ENCODE data around the gene PPP2CA.

The PPP2CA gene

DNA sequence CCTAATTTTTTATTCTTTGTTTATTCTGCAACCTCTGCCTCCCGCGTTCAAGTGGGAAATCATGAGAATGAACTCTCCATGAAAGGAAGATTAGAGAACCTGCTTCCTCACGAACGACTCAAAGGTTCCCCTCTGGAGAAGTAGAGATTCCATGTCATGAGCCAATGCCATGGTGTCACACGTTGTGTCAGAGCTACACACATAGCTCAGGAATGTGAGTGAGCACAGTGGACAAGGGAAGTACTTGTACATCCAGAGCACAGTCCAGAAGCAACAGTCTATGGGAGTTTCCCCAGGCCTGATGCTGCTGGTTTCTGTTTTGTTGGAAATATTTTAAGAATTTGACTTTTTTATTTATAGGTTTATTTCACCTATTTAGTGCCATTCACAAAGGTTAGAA is 26.8 kb upstream of the PPP2CA start:
- H3K4me3 ChIP-seq (ENCODE audit: low read depth, low read length) = no peak overlapping the region
- no peak for TF ChIP-seq MYC (IDR thresholded peaks at IDR 0.05; ENCODE audit: low read depth, low read length)
- no peak for TF ChIP-seq POLR2A (IDR thresholded peaks at IDR 0.05; ENCODE audit: extremely low read depth, insufficient read length)
- TF ChIP-seq, protein P1, sequence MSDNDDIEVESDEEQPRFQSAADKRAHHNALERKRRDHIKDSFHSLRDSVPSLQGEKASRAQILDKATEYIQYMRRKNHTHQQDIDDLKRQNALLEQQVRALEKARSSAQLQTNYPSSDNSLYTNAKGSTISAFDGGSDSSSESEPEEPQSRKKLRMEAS (IDR thresholded peaks at IDR 0.05; ENCODE audit: low read depth, low read length) = no peak
- TF ChIP-seq, protein P2, sequence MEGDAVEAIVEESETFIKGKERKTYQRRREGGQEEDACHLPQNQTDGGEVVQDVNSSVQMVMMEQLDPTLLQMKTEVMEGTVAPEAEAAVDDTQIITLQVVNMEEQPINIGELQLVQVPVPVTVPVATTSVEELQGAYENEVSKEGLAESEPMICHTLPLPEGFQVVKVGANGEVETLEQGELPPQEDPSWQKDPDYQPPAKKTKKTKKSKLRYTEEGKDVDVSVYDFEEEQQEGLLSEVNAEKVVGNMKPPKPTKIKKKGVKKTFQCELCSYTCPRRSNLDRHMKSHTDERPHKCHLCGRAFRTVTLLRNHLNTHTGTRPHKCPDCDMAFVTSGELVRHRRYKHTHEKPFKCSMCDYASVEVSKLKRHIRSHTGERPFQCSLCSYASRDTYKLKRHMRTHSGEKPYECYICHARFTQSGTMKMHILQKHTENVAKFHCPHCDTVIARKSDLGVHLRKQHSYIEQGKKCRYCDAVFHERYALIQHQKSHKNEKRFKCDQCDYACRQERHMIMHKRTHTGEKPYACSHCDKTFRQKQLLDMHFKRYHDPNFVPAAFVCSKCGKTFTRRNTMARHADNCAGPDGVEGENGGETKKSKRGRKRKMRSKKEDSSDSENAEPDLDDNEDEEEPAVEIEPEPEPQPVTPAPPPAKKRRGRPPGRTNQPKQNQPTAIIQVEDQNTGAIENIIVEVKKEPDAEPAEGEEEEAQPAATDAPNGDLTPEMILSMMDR (IDR thresholded peaks at IDR 0.05; ENCODE audit: low read depth, low read length) = no peak
- DNase-seq (ENCODE audit: low read depth) = no peak

DNA sequence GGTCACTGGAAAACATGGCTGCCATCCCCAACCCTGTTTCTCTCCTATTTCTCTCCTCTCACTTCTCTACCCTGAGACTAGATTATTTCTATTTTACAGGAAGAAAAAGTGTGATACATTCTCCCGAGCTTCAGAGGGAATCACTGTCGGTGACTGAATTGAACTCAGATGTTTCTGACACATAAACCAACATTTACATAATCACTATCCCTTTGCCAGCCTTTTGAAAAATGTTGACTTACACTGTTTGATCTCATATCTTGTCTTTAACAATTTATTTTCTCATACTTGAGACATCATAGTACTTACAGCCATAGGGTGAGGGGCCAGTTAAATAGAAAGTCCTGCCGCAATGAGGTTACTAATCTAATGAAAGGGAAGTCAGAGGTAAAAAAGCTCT is 25.1 kb upstream of the PPP2CA start:
- TF ChIP-seq MYC (IDR thresholded peaks at IDR 0.05; ENCODE audit: low read depth, low read length) (no peak), POLR2A (IDR thresholded peaks at IDR 0.05; ENCODE audit: extremely low read depth, insufficient read length) (no peak)
- TF ChIP-seq, protein P1 (IDR thresholded peaks at IDR 0.05; ENCODE audit: low read depth, low read length) = no peak
- TF ChIP-seq, protein P2 (IDR thresholded peaks at IDR 0.05; ENCODE audit: low read depth, low read length) = no peak
- DNase-seq (ENCODE audit: low read depth) = no peak
- H3K4me3 ChIP-seq (ENCODE audit: low read depth, low read length) = no peak overlapping the region

DNA sequence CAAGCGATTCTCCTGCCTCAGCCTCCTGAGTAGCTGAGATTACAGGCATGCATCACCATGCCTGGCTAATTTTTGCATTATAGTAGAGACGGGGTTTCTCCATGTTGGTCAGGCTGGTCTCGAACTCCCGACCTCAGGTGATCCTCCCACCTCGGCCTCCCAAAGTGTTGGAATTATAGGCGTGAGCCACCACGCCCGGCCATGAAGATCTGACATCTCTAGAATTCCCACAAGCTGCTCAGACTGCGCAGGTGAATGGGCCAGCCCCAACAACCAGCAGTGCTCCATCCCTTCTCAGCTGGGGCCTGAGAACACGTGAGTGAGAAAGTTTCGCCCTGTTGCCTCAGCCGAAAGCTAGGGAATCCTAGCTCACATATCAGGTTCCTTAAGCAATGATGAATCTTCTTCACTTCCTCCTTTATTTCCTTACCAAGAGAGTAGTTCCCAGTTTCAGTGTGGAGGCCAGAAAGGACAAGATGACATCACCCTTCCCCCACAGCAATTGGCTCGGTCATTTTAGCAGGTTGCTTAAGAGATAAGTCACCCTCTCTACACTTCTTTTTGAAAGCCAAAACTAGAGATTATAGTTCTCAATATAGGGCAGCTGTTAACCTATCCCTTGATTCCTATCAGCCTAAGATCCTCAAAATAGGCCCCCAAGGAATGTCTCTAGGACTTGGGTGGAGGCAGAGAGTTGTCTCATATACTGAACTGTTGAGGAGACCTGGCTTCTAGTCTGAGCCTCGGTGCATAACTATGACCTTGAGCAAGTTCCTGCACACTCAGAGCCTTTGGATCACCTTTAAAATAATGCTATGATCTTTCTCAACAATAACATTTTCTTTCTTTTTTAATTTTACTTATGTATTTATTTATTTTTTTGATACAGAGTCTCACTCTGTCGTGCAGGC is 23.9 kb upstream of the PPP2CA start:
- no peak overlapping the region for H3K4me3 ChIP-seq (ENCODE audit: low read depth, low read length)
- peak; percentile 89 for DNase-seq (ENCODE audit: low read depth)
- TF ChIP-seq, protein P1 (IDR thresholded peaks at IDR 0.05; ENCODE audit: low read depth, low read length) = no peak
- TF ChIP-seq MYC (IDR thresholded peaks at IDR 0.05; ENCODE audit: low read depth, low read length) (no peak), POLR2A (IDR thresholded peaks at IDR 0.05; ENCODE audit: extremely low read depth, insufficient read length) (no peak)
- TF ChIP-seq, protein P2 (IDR thresholded peaks at IDR 0.05; ENCODE audit: low read depth, low read length) = no peak

DNA sequence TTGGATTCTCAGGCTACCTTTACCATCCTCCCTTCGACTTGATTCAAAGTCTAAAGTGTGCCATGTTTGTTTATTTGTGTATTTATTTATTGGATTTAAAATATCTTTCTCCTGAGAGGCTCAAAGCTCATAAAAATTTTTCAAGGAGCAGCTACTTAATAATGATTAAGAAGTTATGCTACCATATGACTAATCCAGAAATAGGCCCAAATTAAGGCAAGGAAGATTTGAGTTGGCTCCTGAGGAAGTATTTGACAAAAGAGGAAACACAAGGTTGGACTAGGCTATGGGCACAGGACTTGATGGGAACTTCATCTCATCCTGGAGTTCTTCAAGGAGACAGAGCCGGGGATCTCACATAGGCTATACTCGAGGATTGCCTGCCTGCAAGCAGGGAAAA is 22.4 kb upstream of the PPP2CA start:
- TF ChIP-seq MYC (IDR thresholded peaks at IDR 0.05; ENCODE audit: low read depth, low read length) (no peak), POLR2A (IDR thresholded peaks at IDR 0.05; ENCODE audit: extremely low read depth, insufficient read length) (no peak)
- TF ChIP-seq, protein P1 (IDR thresholded peaks at IDR 0.05; ENCODE audit: low read depth, low read length) = no peak
- TF ChIP-seq, protein P2 (IDR thresholded peaks at IDR 0.05; ENCODE audit: low read depth, low read length) = no peak
- DNase-seq (ENCODE audit: low read depth) = no peak
- no peak overlapping the region for H3K4me3 ChIP-seq (ENCODE audit: low read depth, low read length)

DNA sequence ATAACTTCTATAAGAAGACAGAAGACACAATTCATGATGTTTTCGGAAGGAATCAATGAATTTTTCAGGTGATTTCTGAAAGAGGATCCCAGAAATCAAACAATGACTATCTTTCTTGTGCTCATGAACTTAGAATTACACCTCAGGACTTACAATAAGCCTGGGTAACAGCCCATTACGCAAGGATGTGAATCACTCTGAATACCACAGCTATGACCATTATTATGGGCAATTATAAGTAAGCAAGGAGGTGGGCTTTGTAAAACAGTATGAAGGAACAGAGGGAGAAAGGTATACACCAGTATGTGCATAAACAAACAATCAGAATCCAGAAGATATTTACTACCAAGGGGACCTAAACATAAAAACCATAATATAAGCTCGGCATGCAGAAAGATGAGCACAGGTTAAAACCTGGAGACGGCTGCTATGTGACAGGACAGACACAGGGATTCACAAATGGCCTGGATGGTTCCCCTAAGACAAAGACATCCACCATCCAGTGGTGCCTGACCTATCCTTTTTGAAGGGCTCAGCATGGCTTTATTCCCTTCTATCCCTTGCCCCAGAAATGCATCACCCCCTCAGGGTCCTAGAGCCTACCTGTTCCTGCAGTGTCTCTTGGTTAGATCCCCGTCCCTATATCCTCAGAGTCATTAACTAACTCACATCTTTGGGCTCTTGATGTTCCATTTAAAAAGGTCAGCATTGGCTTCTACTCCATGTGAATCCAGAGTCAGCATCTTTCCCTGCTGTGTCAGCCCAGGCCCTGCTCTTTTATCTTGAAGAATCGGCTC is 21.8 kb upstream of the PPP2CA start:
- DNase-seq (ENCODE audit: low read depth) = peak; percentile 81
- TF ChIP-seq, protein P2 (IDR thresholded peaks at IDR 0.05; ENCODE audit: low read depth, low read length) = no peak
- TF ChIP-seq, protein P1 (IDR thresholded peaks at IDR 0.05; ENCODE audit: low read depth, low read length) = no peak
- no peak for TF ChIP-seq MYC (IDR thresholded peaks at IDR 0.05; ENCODE audit: low read depth, low read length)
- TF ChIP-seq POLR2A (IDR thresholded peaks at IDR 0.05; ENCODE audit: extremely low read depth, insufficient read length) = no peak

More for the DNA sequence above, 21.8 kb upstream of the PPP2CA start:
- no peak overlapping the region for H3K4me3 ChIP-seq (ENCODE audit: low read depth, low read length)
